GM18507 (cell line): ENCODE results near the gene SEMA3B.
"Not testable (repeated sequence)": the region's sequence is repeated elsewhere in the genome, so short reads cannot be mapped to it uniquely, and the experiment has no call there.

ENCODE experiments used
- DNase-seq: peaks from one replicate; pipeline ENCODE4 v3.0.0; 2011; ENCODE audit warnings: low read depth; ENCODE audit not compliant: insufficient read length; ENCODE audit errors: extremely low spot score
- FAIRE-seq: peaks from 2 replicates; lab custom pipeline; 2011; peaks lifted over from hg19 to GRCh38; lab: Jason Lieb, UNC

SEMA3B gene

DNA sequence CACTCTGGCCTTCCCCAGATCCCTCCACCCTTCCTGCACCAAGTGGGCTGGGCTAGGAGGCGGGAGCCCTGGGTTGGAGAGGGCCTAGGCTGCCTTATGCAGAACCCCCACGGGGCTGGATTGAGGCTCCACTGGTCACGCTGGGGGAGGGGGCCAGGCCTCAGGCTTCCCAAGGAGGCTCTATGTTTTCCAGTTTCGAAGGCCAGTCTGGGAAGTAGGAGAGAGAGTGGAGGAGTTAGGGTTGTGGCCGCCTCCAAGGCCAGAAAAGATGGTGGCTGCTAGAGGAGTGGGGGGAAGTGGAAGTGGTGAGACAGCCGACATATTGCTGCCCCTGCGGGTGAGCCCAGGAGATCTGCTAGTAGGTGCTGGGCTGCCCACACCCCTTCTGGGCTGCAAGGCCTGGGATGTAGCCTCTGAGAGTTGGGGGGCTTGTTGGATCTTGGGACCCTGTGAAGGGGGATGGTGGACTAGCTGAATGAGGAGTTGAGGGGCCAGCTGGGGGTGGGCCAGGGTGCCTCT lies 31.8 kb upstream of the SEMA3B start:
- FAIRE-seq (peak; percentile 29), DNase-seq (no peak)

DNA sequence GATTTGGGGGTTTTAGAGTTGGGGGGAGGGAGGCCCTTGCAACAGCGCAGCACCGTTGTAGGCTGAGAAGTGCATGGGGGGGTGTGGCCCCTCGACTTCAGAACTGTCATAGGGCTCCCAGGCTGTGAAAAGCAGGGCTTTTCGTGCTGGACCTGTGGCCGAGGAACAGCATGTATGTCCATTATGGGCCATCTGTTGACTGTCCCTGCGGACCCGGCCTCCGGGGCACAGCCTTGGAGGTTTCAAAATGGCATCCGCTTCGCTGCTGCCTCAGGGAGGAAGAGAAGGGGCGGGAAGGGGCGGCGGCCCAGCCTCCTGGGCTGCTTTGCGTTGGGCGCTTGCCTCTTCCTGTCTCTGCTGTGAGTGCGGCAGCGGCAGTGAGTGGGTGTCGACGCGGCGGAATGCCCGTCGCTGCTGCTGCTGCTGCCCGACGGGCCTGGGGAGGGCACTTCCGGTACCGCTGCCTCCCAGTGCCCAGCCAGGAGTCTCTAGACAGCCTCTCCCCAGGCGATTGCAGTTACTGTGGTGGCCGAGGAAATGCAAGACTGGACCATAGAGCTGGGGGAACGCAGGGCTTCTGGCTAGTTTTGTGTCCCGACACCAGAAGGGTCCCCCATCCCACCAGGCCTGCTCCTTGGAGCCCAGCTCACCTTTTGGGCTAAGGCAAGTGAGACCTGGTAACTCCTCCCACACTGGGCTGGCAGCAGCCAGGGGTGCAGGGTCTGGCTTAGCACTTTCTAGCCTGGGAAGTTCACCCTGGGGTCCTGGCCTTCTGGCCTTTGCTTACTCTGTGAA lies 31.0 kb upstream of the SEMA3B start:
- peak; percentile 72 for DNase-seq

GRCh38 chr3:50238549-50239026 lies 30.4 kb upstream of the SEMA3B start:
- DNase-seq (no peak), FAIRE-seq (no peak)

More for the DNA sequence above, 31.0 kb upstream of the SEMA3B start:
- peak; percentile 94 for FAIRE-seq

GRCh38 chr3:50239649-50240048 lies 29.3 kb upstream of the SEMA3B start:
- FAIRE-seq (no peak), DNase-seq (no peak)

DNA sequence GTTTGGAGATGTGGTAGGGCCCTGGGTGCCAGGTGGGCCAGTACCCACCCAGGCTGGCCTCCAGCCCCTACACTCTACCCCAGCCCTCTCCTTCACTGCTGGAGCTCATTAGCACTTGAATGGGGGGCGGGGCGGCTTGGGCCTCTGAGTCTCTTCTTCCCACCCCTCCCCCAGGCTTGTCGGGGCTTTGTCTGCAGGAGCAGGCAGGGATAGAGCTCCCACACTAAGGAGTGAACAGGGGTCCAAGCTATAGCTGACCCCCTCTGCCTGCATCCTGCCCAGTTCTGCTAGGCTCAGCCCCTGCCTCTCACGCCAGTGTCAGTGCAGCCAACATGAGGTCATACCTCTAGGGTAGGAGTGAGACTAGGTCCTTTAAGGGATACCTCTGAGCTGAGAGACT lies 27.8 kb upstream of the SEMA3B start:
- FAIRE-seq, result no peak
- no peak for DNase-seq

- FAIRE-seq (no peak), DNase-seq (no peak)
These were observed 27.1 kb upstream of the SEMA3B start for GRCh38 chr3:50241713-50242380.

GRCh38 chr3:50242381-50242770 lies 26.6 kb upstream of the SEMA3B start:
- DNase-seq (no peak), FAIRE-seq (no peak)

DNA sequence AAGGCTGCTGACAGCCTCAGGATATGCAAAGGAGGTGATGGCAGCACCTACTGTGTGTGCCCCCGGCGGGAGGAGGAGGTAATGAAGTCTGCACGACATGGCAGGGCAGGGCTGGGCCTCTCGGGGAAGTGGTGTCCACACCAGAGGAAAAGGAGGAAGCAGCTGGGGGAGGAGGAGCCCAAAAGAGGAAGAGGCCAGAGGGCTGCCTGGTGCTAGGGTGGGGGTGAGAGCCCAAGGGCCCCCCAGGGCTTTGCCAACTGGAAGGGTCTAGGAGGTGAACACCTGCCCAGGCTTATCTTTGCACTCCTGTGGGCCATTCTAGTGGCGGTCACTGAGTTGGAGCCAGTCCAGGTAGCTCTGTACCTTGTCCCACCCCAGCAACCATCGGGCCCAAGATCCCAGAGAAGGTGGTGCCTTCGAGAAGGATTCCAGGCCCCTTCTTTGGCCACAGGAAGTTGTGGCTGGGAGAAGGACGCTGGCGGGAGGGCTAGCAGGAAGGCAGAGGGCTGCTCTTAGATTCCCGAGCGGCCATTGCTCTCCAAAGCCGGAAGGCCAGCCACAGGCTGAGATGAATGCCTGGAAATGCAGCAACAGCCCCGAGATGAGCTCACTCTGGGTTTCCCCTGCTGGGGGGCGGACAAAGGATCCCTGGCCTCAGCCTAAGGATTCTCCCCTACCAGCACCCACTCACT lies 25.9 kb upstream of the SEMA3B start:
- DNase-seq (no peak), FAIRE-seq (peak; percentile 61)

DNA sequence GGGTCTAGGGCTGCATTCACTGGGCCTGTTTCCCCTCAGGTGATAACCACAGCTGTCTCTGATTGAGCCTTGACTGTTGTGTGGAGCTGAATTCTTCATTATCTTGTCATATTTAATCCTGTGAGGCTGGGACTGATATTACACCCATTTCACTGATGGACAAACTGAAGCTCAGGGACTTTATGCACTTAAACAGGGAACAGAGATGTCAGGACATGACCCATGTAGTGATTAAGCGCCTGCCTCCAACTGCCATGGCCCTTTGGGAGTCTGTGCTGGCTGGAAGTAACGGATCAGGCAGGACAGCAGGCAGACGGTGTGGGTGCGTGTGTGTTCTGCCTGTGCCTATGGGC lies 25.4 kb upstream of the SEMA3B start:
- DNase-seq, result no peak
- no peak for FAIRE-seq

GRCh38 chr3:50244813-50245212 lies 24.1 kb upstream of the SEMA3B start:
- not testable (repeated sequence) for FAIRE-seq, DNase-seq

DNA sequence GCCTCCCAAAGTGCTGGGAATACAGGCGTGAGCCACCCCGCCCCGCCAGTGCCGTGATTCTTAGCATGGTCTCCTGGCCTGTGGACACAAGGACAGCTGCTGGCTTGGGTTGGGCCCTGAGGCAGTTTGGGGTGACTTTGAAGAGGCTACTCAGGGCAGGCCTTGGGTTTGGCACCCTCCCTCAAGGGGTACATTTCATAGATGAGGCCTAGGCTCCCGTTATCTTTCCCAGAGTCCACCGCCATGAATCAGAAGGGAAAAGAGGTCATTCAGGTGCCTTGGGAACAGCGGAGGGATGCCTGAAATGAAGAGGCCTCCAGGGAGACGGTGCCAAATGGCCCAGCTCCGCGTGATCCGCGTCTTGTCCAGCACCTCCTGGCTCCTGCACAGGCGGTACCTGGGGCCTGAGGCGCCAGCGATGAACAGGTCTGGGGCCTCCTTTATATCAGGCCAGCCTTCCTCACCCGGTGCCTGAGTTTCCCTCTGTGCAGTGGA lies 23.6 kb upstream of the SEMA3B start:
- DNase-seq (no peak), FAIRE-seq (no peak)

- FAIRE-seq (peak; percentile 69), DNase-seq (peak; percentile 70)
These were observed 23.0 kb upstream of the SEMA3B start for GRCh38 chr3:50245831-50246516.

GRCh38 chr3:50246517-50246954 lies 22.4 kb upstream of the SEMA3B start:
- DNase-seq (no peak), FAIRE-seq (peak; percentile 49)

GRCh38 chr3:50248387-50248786 lies 20.6 kb upstream of the SEMA3B start:
- no peak for DNase-seq
- FAIRE-seq, result no peak

GRCh38 chr3:50249457-50249856 lies 19.5 kb upstream of the SEMA3B start:
- FAIRE-seq, result no peak
- no peak for DNase-seq

DNA sequence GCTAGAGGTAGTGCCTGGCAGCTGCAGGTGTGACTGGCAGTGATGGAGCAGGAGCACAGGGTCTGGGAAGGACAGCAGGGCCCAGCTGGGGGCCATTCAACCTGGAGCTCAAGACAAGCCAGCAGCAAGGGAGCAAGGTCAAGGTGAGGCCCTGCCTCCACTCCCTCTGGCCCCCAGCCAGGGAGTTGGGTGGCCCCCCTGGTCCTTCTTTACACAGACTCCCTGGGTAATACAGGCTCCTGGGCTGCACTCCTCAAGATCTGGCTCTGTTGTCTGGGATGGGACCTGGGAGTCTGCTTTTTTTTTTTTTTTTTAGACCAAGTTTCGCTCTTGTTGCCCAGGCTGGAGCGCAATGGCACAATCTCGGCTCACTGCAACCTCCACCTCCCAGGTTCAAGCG lies 18.4 kb upstream of the SEMA3B start:
- no peak for FAIRE-seq

GRCh38 chr3:50251220-50251619 lies 17.7 kb upstream of the SEMA3B start:
- DNase-seq (no peak), FAIRE-seq (no peak)

More for the DNA sequence above, 18.4 kb upstream of the SEMA3B start:
- DNase-seq, result no peak

- DNase-seq, result no peak
- FAIRE-seq, result no peak
These were observed 14.2 kb upstream of the SEMA3B start for GRCh38 chr3:50254577-50255250.

GRCh38 chr3:50255251-50255615 lies 13.7 kb upstream of the SEMA3B start:
- DNase-seq (no peak), FAIRE-seq (no peak)
